SKM-1 (cell line): ENCODE measurements around the gene ARID5B.

Source experiments
- DNase-seq: peaks from one replicate; lab custom pipeline; 2025; ENCODE audit not compliant: unreplicated experiment; lab: John Stamatoyannopoulos, UW

Gene ARID5B

GRCh38 chr10:61904733-61905725 lies 3.5 kb downstream of the ARID5B start:
- DNase-seq: peak; percentile 79

- no peak for DNase-seq
Observed at GRCh38 chr10:61905837-61906561, 4.5 kb downstream of the ARID5B start.

GRCh38 chr10:61906562-61906901 lies 5.0 kb downstream of the ARID5B start:
- DNase-seq: no peak

GRCh38 chr10:61907011-61907410 lies 5.5 kb downstream of the ARID5B start:
- DNase-seq: no peak

GRCh38 chr10:61907587-61907986 lies 6.1 kb downstream of the ARID5B start:
- no peak for DNase-seq

- DNase-seq: no peak
Observed at GRCh38 chr10:61910226-61910805, 8.8 kb downstream of the ARID5B start.

- no peak for DNase-seq
Observed at GRCh38 chr10:61910894-61911293, 9.4 kb downstream of the ARID5B start.

GRCh38 chr10:61911425-61911824 lies 9.9 kb downstream of the ARID5B start:
- no peak for DNase-seq

- DNase-seq: no peak
Observed at GRCh38 chr10:61912981-61913380, 11.5 kb downstream of the ARID5B start.

GRCh38 chr10:61918140-61918539 lies 16.6 kb downstream of the ARID5B start:
- DNase-seq: no peak

- DNase-seq: no peak
Observed at GRCh38 chr10:61918989-61919388, 17.5 kb downstream of the ARID5B start.

GRCh38 chr10:61919646-61920215 lies 18.2 kb downstream of the ARID5B start:
- no peak for DNase-seq

GRCh38 chr10:61921143-61921542 lies 19.6 kb downstream of the ARID5B start:
- no peak for DNase-seq

- no peak for DNase-seq
Observed at GRCh38 chr10:61923210-61923949, 21.9 kb downstream of the ARID5B start.

GRCh38 chr10:61923950-61924274 lies 22.4 kb downstream of the ARID5B start:
- DNase-seq: no peak

GRCh38 chr10:61929555-61929954 lies 28.1 kb downstream of the ARID5B start:
- no peak for DNase-seq

- no peak for DNase-seq
Observed at GRCh38 chr10:61931620-61932332, 30.3 kb downstream of the ARID5B start.

- no peak for DNase-seq
Observed at GRCh38 chr10:61933859-61934555, 32.5 kb downstream of the ARID5B start.

GRCh38 chr10:61935077-61935476 lies 33.6 kb downstream of the ARID5B start:
- no peak for DNase-seq

GRCh38 chr10:61936770-61937169 lies 35.3 kb downstream of the ARID5B start:
- no peak for DNase-seq
